BE2C (cell line): ENCODE measurements around the gene SOHLH1.

Experiments used
- DNase-seq: peaks from one replicate; pipeline ENCODE4 v3.0.0-alpha.2; 2020
- H3K27me3 ChIP-seq: fragments of 250-450 bp; sonication (Bioruptor Pico); 2 replicates; pipeline ENCODE4 v1.5.1; 2020; ENCODE audit warnings: mild to moderate bottlenecking
- H3K36me3 ChIP-seq: fragments of 250-450 bp; sonication (Bioruptor Pico); 2 replicates; pipeline ENCODE4 v1.5.1; 2020; ENCODE audit warnings: mild to moderate bottlenecking
- H3K4me1 ChIP-seq: fragments of 250-450 bp; sonication (Bioruptor Pico); 2 replicates; pipeline ENCODE4 v1.5.1; 2020
- H3K4me3 ChIP-seq: 2 replicates; pipeline ENCODE4 v1.5.1; 2011; ENCODE audit warnings: low read depth, low read length
- H3K9me3 ChIP-seq: fragments of 250-450 bp; sonication (Bioruptor Pico); 2 replicates; pipeline ENCODE4 v1.5.1; 2020
- CTCF ChIP-seq: IDR thresholded peaks from 2 replicates; pipeline ENCODE4 v1.5.1; 2012; ENCODE audit warnings: mild to moderate bottlenecking, low read depth, low read length

Gene SOHLH1

GRCh38 chr9:135744333-135745070 lies 45.2 kb upstream of the SOHLH1 start:
- TF ChIP-seq CTCF, result no peak
- H3K9me3 ChIP-seq, result no peaks in the 10 kb centered on the region
- no peak for DNase-seq

GRCh38 chr9:135743546-135744332 lies 44.5 kb upstream of the SOHLH1 start:
- no peak for TF ChIP-seq CTCF
- Histone ChIP-seq H3K9me3 (no peaks in the 10 kb centered on the region), H3K27me3 (no peaks in the 10 kb centered on the region), H3K4me1 (peaks cover 2% of the 10 kb centered on the region), H3K36me3 (peaks cover 4% of the 10 kb centered on the region; the same call in 1 of the 2 replicates), H3K4me3 (no peak overlapping the region)
- no peak for DNase-seq

More at GRCh38 chr9:135744333-135745070, 45.2 kb upstream of the SOHLH1 start:
- peaks cover 6% of the 10 kb centered on the region; the same call in 1 of the 2 replicates for H3K36me3 ChIP-seq
- H3K27me3 ChIP-seq, result no peaks in the 10 kb centered on the region
- H3K4me3 ChIP-seq, result no peak overlapping the region
- H3K4me1 ChIP-seq, result peaks cover 2% of the 10 kb centered on the region

- Histone ChIP-seq H3K4me3 (no peak overlapping the region), H3K27me3 (no peaks in the 10 kb centered on the region)
- TF ChIP-seq CTCF, result no peak
Measured at GRCh38 chr9:135743021-135743420, 43.7 kb upstream of the SOHLH1 start.

GRCh38 chr9:135741276-135742219 lies 42.3 kb upstream of the SOHLH1 start:
- Histone ChIP-seq H3K4me3 (no peak overlapping the region), H3K36me3 (peaks cover 4% of the 10 kb centered on the region; the same call in 1 of the 2 replicates), H3K4me1 (peaks cover 7% of the 10 kb centered on the region), H3K27me3 (no peaks in the 10 kb centered on the region), H3K9me3 (no peaks in the 10 kb centered on the region)
- DNase-seq, result peak; percentile 43
- TF ChIP-seq CTCF, result no peak

More at GRCh38 chr9:135743021-135743420, 43.7 kb upstream of the SOHLH1 start:
- H3K36me3 ChIP-seq, result peaks cover 4% of the 10 kb centered on the region; the same call in 1 of the 2 replicates
- no peak for DNase-seq
- no peaks in the 10 kb centered on the region for H3K9me3 ChIP-seq
- H3K4me1 ChIP-seq, result peaks cover 2% of the 10 kb centered on the region

GRCh38 chr9:135739271-135740220 lies 40.3 kb upstream of the SOHLH1 start:
- H3K9me3 ChIP-seq, result no peaks in the 10 kb centered on the region
- H3K4me3 ChIP-seq, result no peak overlapping the region
- no peaks in the 10 kb centered on the region for H3K27me3 ChIP-seq
- H3K4me1 ChIP-seq, result peaks cover 7% of the 10 kb centered on the region
- no peak for DNase-seq
- TF ChIP-seq CTCF, result no peak
- peaks cover 4% of the 10 kb centered on the region for H3K36me3 ChIP-seq
